IPS DF 4.7 (cell line): ENCODE data around the gene C1orf74.
"Not testable (repeated sequence)": the region's sequence is repeated elsewhere in the genome, so short reads cannot be mapped to it uniquely, and the experiment has no call there.

Experiments
- DNase-seq: peaks from one replicate; pipeline ENCODE4 v3.0.0-alpha.2; 2013; ENCODE audit warnings: low spot score; ENCODE audit errors: extremely low read depth

Gene C1orf74

GRCh38 chr1:209805875-209806760, 21.8 kb upstream of the C1orf74 start, which contains the start of gene IRF6:
TSS of gene IRF6 (minus strand) at chr1:209806142. CDS start at chr1:209801413, 4,729 bp downstream.
- peak; percentile 83 for DNase-seq

GRCh38 chr1:209805341-209805781, 21.0 kb upstream of the C1orf74 start:
- no peak for DNase-seq

GRCh38 chr1:209803568-209803967, 19.2 kb upstream of the C1orf74 start:
- DNase-seq, result no peak

GRCh38 chr1:209802780-209803152, 18.4 kb upstream of the C1orf74 start:
- no peak for DNase-seq

GRCh38 chr1:209802117-209802779, 17.9 kb upstream of the C1orf74 start:
- DNase-seq, result no peak

GRCh38 chr1:209800984-209801834, 16.9 kb upstream of the C1orf74 start:
- no peak for DNase-seq

- no peak for DNase-seq
These were observed 13.8 kb upstream of the C1orf74 start for GRCh38 chr1:209797978-209798639.

- not testable (repeated sequence) for DNase-seq
These were observed 9.4 kb upstream of the C1orf74 start for GRCh38 chr1:209793711-209794110.

GRCh38 chr1:209791920-209792319, 7.6 kb upstream of the C1orf74 start:
- DNase-seq, result no peak

GRCh38 chr1:209790286-209791193, 6.2 kb upstream of the C1orf74 start:
- DNase-seq, result no peak

- DNase-seq, result no peak
These were observed 4.9 kb upstream of the C1orf74 start for GRCh38 chr1:209789245-209789644.

- DNase-seq, result no peak
These were observed 3.2 kb upstream of the C1orf74 start for GRCh38 chr1:209787551-209787950.

GRCh38 chr1:209786146-209786545, 1.8 kb upstream of the C1orf74 start:
- DNase-seq, result no peak

- no peak for DNase-seq
These were observed 1.2 kb upstream of the C1orf74 start for GRCh38 chr1:209785592-209785991.

GRCh38 chr1:209783386-209783785, 973 bp downstream of the C1orf74 start:
- no peak for DNase-seq

- DNase-seq, result no peak
These were observed 4.1 kb downstream of the C1orf74 start for GRCh38 chr1:209780268-209780667.

GRCh38 chr1:209778102-209778501, 6.3 kb downstream of the C1orf74 start:
- DNase-seq, result no peak

GRCh38 chr1:209777587-209777986, 6.8 kb downstream of the C1orf74 start:
- no peak for DNase-seq

- DNase-seq, result no peak
These were observed 8.7 kb downstream of the C1orf74 start for GRCh38 chr1:209775678-209776077.

- no peak for DNase-seq
These were observed 9.8 kb downstream of the C1orf74 start for GRCh38 chr1:209774592-209774991.
